ENCODE data around the gene FAM72B.
"Not testable (repeated sequence)": the region's sequence is repeated elsewhere in the genome, so short reads cannot be mapped to it uniquely, and the experiment has no call there.

FAM72B gene

DNA sequence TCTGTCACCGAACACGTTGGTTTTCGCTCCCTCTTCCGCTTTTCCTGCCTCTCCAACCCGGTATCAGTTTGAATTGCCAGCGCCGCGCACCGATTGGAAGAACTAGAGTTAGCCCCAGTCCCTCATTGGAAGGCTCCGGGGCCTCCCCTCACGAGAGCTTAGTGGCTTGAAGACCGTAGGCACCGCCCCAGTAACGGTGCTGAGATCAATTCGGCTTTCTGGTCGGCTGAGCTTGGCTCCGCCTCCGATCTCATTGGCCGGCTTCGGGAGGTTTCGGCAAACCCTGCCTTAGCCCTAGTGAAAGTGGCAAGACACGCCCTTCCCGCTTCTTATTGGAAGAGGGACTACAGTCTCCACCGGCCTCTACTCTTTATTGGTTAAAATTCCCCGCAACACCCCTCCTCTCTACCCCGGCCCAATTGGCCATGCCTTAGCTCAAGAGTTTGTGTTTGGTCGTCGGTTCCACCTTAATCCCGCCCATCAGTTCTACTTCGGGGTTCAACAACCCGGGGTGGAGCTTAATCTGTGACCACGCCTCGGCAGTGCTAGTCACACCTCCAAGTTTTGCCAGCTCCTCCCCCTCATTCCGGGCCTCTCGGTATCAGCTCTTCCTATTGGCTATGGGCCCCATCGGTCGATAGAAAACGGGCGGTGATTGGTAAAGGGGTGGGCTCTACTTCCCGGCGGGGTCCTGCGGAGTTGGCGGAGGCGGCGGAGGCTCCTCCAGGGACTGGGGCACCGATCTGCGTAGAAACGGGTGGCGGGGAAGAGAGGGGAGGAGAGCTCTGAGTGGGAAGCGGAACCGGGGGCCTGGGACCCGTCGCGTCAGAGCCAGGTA, at the start of gene FAM72B, which contains the start of gene SRGAP2C:
FAM72B (minus strand) TSS at position 51 of the 838 bp plus-strand sequence. CDS start 851 bp downstream, outside the sequence.
SRGAP2C (plus strand) TSS at position 686 of the 838 bp plus-strand sequence. CDS start 2,472 bp downstream, outside the sequence.
- DNase-seq: peak; percentile 100
- in situ Hi-C loops (cut with MboI; ENCODE audit: low pct_unique_long_range_greater_than_20kb, low sequenced_read_pairs): not testable (repeated sequence)

DNA sequence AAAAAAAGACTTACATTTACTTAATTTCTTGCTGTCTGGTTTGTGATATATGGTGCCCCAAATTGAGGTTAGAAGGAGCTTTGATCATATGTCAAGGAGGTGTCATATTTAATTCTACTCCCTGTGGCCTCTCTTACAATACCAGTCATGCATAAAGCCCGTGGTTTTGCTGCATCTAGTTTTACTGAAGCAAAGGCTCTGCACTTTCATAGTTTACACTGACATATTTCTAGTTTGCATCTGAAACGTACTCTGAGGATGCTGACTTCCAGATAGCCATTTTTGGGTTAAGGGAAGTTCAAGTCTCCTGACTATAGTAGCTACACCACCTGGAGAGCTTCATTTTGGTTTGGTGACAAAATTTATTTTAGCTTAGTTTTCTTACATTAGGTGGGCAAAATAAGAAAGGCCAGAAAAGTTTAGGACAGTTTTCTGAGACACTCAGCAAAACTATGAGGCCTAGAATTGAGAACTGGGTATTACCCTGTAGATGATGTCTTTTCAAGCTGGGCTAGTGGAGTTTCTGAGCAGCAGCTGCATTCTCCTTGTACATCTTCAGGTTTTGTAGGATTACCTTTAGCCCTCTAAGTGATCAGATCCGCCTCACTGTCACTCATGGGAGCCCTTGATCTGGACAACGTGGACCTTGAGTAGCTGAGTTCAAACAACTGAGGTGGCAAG, 48.4 kb upstream of the FAM72B start:
- DNase-seq; in situ Hi-C loops (cut with MboI; ENCODE audit: low pct_unique_long_range_greater_than_20kb, low sequenced_read_pairs): not testable (repeated sequence)

DNA sequence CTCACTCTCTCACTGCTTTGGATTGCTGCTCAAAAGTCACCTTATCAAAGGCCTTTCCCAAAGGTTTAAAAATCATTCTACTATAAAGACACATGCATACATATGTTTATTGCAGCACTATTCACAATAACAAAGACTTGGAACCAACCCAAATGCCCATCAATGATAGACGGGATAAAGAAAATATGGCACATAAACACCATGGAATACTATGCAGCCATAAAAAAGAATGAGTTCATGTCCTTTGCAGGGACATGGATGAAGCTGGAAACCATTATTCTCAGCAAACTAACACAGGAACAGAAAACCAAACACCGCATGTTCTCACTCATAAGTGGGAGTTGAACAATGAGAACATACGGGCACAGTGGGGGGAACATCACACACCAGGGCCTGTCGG, 46.5 kb upstream of the FAM72B start:
- DNase-seq; in situ Hi-C loops (cut with MboI; ENCODE audit: low pct_unique_long_range_greater_than_20kb, low sequenced_read_pairs): not testable (repeated sequence)

GRCh38 chr1:121227544-121228330, 43.6 kb upstream of the FAM72B start:
- DNase-seq; in situ Hi-C loops (cut with MboI; ENCODE audit: low pct_unique_long_range_greater_than_20kb, low sequenced_read_pairs): not testable (repeated sequence)

DNA sequence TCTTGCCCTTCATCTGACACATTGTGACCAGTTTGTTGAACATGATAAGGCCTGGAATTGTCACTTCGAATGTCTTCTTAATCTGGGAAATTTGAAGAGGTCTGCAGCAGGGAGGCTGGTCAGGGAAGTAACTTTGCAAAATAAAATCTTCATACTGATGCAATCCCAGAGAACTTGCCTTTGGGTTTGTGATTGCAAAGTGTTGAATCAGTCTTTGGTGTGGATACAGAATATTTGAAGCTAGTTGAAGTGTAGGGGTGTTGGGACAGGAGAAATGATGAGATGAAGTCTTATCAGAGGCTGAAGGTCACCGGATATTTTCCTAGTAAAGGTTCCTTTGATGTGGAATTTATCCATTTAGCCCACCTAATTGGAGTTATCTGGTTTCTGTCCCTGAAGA, 42.8 kb upstream of the FAM72B start:
- DNase-seq; in situ Hi-C loops (cut with MboI; ENCODE audit: low pct_unique_long_range_greater_than_20kb, low sequenced_read_pairs): not testable (repeated sequence)

- DNase-seq; in situ Hi-C loops (cut with MboI; ENCODE audit: low pct_unique_long_range_greater_than_20kb, low sequenced_read_pairs): not testable (repeated sequence)
Measured at GRCh38 chr1:121226295-121226904, 42.3 kb upstream of the FAM72B start.

- in situ Hi-C loops (cut with MboI; ENCODE audit: low pct_unique_long_range_greater_than_20kb, low sequenced_read_pairs); DNase-seq: not testable (repeated sequence)
Measured at GRCh38 chr1:121224714-121225113, 40.6 kb upstream of the FAM72B start.

DNA sequence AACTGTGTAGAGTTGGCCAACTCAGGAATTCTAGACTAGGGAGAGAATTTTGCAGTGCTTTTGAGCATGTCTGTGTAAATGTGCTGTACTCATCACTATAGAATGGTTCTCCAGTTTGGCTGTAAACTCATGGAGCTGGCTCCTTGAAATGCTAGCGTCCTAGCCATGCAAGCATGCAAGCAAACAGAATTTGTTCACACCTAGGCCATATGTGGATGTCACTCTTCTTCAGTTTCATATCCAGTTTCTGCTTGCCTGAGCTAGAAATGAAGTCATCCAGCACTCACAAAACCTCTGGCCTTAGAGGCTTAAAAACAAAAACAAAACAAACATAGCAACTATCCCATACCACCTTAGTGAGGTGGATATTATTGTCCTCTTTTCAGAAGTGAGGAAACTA, 37.6 kb upstream of the FAM72B start:
- in situ Hi-C loops (cut with MboI; ENCODE audit: low pct_unique_long_range_greater_than_20kb, low sequenced_read_pairs); DNase-seq: not testable (repeated sequence)

DNA sequence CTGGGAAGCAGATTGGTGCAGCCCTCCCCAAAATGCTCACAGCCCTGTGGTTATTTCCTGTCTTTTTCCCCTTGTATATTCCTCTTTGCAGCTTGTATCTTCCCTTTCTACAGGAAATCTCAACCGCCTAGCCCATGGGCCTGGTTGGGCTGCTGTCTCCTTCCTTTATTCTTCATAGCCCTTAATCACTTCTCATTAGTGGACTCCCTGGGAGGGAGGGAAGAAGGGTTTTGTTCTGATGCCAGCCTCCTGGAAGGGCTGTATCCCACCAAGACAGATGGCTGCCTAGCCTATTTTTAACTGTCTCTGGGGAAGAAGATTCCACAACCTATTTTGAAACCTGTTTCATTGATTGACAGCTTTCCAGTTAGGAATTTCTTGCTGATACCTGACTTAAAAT, 32.5 kb upstream of the FAM72B start:
- in situ Hi-C loops (cut with MboI; ENCODE audit: low pct_unique_long_range_greater_than_20kb, low sequenced_read_pairs); DNase-seq: not testable (repeated sequence)

DNA sequence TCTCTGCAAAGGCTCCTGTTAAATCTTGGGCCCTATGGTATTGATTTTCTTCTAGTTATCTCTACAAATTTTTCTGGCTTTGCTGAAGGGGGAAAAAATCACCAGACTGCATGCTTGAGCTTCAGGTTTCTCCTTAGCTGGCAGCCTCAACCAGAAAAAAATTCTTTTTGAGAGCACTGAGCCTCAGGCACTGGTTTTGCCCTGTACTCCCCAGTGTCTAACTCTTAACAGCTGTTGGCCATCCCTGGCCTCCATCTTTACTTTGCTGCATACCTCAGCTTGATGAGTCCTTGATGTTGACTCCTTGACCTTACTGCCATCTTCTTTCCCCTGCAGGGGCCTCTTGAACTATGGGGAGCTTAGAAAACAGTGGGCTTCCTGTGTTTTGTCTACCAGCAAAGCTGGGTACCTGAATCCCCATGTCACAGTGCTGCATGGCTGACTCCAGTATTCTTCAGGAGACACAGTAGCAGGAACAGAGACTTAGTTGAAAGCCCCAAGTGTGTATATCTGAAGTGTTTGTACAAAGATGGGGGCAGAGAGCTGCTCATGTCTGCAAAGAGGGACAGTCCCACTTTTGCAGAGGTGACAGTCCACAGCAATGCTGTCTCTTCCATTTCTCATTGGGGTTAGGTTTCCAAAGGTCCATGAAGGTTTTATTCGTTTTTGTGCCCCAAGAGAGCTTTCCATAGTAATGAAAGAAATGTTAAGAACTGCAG, 31.7 kb upstream of the FAM72B start:
- in situ Hi-C loops (cut with MboI; ENCODE audit: low pct_unique_long_range_greater_than_20kb, low sequenced_read_pairs); DNase-seq: not testable (repeated sequence)

DNA sequence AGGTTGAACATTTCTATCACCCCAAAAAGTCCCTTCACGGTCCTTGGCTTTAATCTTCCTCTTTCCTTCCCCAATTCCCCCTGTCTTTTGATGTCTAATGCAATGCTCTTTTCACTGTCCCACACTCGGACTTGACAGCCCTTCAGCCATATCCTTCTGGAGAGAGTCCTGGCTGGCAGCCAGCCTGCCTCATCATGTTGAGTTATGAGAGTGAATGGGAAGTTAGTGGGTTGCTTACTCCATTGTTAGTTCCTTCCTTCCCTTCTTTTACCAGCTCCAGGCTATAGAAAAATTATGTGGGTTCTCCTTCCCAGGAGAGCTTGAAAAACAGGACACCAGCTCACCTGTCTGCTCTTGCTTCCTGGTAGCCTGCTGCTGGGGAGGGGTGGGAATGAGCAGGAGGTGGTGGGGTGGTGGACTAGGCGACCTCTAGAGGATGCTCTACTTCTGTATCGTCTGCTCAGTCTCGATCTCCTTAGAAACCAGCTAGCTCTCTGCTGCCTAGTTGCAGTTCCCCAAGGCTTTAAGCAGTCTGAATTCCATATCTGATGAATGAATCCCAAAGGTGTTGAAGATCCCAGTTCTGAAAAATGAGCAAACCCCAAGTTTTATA, 30.5 kb upstream of the FAM72B start:
- in situ Hi-C loops (cut with MboI; ENCODE audit: low pct_unique_long_range_greater_than_20kb, low sequenced_read_pairs); DNase-seq: not testable (repeated sequence)

DNA sequence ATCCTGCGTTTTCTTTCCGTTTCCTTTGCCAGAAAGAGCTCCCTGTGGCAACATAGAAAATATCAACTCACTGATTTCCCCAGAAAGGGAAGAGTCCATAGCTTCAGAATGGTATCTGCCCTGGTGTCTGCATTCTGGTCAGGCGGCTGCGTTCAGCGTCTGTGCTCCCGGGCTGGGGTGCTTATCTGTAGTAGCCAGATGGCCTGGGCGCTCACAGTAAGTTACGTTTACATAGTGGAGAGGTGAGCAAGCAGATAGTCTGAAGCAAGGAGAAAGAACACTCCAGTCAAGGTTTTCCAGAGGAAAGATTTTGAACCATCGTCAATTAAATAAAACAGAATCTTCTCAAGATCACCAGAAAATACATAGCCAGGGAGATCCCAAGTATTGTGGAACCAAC, 29.4 kb upstream of the FAM72B start:
- DNase-seq; in situ Hi-C loops (cut with MboI; ENCODE audit: low pct_unique_long_range_greater_than_20kb, low sequenced_read_pairs): not testable (repeated sequence)

DNA sequence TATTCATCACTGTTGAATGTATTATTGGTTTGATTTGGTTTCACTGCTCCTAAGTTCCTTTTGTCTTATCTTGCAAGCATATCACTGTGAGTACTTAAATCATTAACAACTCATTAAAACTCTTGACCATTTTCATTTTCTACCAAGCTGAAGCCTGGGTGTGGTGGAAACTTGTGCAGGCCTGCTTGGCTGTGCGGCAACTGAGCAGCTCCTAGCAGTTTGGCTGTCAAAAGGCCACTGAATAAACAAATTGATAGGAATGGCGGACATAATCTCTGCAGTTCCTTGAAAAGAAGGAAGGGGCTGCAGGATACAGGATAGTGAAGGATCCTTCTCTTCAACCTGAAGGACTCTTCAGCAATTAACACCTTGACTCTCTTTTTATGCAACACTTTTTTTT, 26.6 kb upstream of the FAM72B start:
- in situ Hi-C loops (cut with MboI; ENCODE audit: low pct_unique_long_range_greater_than_20kb, low sequenced_read_pairs); DNase-seq: not testable (repeated sequence)

- DNase-seq; in situ Hi-C loops (cut with MboI; ENCODE audit: low pct_unique_long_range_greater_than_20kb, low sequenced_read_pairs): not testable (repeated sequence)
Measured at GRCh38 chr1:121208375-121208774, 24.2 kb upstream of the FAM72B start.

- DNase-seq; in situ Hi-C loops (cut with MboI; ENCODE audit: low pct_unique_long_range_greater_than_20kb, low sequenced_read_pairs): not testable (repeated sequence)
Measured at GRCh38 chr1:121207328-121207727, 23.2 kb upstream of the FAM72B start.

- DNase-seq; in situ Hi-C loops (cut with MboI; ENCODE audit: low pct_unique_long_range_greater_than_20kb, low sequenced_read_pairs): not testable (repeated sequence)
Measured at GRCh38 chr1:121205786-121206711, 21.9 kb upstream of the FAM72B start.

DNA sequence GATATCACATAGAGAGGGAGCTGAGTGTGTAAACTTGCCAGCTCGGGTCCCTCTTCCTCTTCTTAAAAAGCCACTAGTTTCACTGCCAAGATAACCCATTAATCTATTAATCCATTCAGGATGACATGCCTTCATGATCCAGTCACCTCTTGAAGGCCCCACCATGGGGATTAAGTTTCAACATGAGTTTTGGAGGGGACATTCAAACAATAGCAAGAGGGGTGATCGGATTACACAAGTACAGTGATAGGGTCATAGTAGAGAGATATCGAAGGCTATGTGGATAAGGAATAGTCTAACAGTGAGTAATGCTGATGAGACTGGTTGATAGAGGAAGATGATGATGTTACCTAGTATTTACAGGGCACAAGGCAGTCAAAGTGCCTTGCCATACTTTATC, 18.8 kb upstream of the FAM72B start:
- DNase-seq; in situ Hi-C loops (cut with MboI; ENCODE audit: low pct_unique_long_range_greater_than_20kb, low sequenced_read_pairs): not testable (repeated sequence)
